PC-3 (cell line): ENCODE data around the gene ERCC6L2.

ENCODE experiments used
- EZH2 ChIP-seq: fragments of 300-600 bp; sonication (generic); IDR thresholded peaks from one replicate; pipeline ENCODE4 v1.6.1; 2017; ENCODE audit warnings: antibody characterized with exemption, mild to moderate bottlenecking, low read length; ENCODE audit not compliant: unreplicated experiment
- EZH2phosphoT487 ChIP-seq: fragments of 300-600 bp; sonication (generic); IDR thresholded peaks from 2 replicates; pipeline ENCODE4 v1.6.1; 2018; ENCODE audit warnings: mild to moderate bottlenecking, antibody characterized with exemption, low read length, borderline replicate concordance
- TF ChIP-seq, protein P1 (sequence below): fragments of 300-600 bp; sonication (generic); conservative IDR thresholded peaks from 2 replicates; pipeline ENCODE4 v1.5.1; 2017; ENCODE audit warnings: antibody characterized with exemption, low read depth, mild to moderate bottlenecking, low read length

DNA sequence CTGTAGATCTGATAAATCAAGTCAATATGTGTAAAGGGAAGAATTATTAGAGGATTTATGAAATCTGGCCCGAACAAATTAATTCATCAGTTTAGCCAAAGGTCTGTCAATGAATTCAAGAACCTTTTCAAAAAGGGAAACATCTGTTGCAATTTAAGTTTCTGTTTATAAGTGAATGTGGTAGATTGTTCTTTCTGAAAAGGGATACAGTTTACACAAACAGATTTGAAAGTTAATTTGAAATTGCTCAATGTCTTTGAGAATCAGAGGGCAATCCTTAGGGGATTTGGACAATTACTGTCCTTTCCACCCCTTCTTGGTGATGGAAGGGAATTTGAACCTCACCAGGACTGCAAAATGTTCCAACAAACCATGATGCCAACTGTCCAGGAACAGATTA, 29.7 kb upstream of the ERCC6L2 start:
- TF ChIP-seq, protein P1, sequence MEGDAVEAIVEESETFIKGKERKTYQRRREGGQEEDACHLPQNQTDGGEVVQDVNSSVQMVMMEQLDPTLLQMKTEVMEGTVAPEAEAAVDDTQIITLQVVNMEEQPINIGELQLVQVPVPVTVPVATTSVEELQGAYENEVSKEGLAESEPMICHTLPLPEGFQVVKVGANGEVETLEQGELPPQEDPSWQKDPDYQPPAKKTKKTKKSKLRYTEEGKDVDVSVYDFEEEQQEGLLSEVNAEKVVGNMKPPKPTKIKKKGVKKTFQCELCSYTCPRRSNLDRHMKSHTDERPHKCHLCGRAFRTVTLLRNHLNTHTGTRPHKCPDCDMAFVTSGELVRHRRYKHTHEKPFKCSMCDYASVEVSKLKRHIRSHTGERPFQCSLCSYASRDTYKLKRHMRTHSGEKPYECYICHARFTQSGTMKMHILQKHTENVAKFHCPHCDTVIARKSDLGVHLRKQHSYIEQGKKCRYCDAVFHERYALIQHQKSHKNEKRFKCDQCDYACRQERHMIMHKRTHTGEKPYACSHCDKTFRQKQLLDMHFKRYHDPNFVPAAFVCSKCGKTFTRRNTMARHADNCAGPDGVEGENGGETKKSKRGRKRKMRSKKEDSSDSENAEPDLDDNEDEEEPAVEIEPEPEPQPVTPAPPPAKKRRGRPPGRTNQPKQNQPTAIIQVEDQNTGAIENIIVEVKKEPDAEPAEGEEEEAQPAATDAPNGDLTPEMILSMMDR: no peak
- TF ChIP-seq EZH2phosphoT487 (no peak), EZH2 (no peak)
